NCI-H2107 (cell line): ENCODE measurements around the gene C1QL2.

ENCODE experiments used
- DNase-seq: peaks from one replicate; lab custom pipeline; 2025; lab: John Stamatoyannopoulos, UW

Gene C1QL2

GRCh38 chr2:119158563-119159347, at the start of gene C1QL2:
Gene C1QL2, minus strand, starts transcription at chr2:119158751. Its CDS starts 482 bp downstream, at chr2:119158269.
- DNase-seq: no peak

DNA sequence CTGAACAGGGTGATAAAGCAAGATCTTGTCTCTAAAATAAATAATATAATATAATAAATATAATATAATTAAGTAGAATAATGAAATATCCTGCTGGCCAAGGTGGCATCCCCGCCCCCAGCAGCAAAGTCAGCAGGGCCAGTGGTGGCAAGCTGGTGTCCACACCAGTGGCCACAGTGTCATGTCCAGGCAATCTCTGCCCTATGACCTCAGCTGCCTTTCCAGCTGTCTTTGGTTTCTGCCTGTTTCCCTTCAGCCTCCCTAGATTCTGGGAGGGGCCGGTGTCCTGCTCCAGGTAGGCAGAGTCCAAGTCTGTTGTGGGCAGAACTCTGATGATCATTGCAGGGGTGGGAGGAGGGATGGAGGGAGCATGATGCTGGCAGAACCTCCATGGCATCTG, 48.9 kb upstream of the C1QL2 start:
- DNase-seq: no peak

- DNase-seq: no peak
These were observed 47.6 kb upstream of the C1QL2 start for GRCh38 chr2:119206201-119206600.

DNA sequence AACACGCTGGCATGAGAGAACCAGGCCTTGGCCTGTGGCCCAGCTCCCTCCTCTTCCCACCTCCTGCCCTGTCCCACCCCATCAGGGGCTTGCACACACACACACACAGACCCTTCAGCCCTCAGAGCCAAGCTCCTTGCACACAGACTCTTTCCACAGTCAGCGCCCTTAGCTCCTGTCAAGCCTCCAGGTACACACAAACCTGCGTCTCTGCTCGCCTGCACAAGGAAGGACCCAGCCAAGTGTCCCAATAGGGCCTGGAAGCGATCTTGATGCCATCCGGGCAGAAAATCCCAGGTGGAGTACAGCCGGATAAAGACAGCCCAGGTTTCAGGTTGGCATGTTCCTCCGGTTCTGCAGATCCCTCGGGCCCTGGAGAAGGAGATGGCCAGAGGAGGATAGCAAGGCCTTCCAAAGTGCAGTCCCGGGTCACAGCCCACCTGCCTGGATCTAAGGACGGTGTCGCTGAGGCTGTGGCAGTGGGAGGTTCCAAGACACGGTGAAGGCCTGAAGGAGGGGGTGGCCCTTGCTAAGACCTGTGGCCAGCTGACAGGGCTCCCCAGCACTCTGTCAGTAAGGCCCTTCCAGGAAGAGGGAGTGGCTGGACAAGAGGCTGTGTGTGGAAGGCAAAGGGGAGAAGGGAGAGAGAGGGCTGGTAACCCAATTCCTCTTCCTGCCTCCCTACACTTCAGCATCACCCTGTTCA, 46.6 kb upstream of the C1QL2 start:
- DNase-seq: no peak

GRCh38 chr2:119204525-119204924, 46.0 kb upstream of the C1QL2 start:
- no peak for DNase-seq

- DNase-seq: no peak
These were observed 44.2 kb upstream of the C1QL2 start for GRCh38 chr2:119202610-119203310.

GRCh38 chr2:119201815-119202214, 43.3 kb upstream of the C1QL2 start:
- no peak for DNase-seq

GRCh38 chr2:119198240-119198840, 39.8 kb upstream of the C1QL2 start:
- DNase-seq: no peak

GRCh38 chr2:119197529-119198239, 39.1 kb upstream of the C1QL2 start:
- DNase-seq: no peak

GRCh38 chr2:119197126-119197405, 38.5 kb upstream of the C1QL2 start:
- DNase-seq: no peak

DNA sequence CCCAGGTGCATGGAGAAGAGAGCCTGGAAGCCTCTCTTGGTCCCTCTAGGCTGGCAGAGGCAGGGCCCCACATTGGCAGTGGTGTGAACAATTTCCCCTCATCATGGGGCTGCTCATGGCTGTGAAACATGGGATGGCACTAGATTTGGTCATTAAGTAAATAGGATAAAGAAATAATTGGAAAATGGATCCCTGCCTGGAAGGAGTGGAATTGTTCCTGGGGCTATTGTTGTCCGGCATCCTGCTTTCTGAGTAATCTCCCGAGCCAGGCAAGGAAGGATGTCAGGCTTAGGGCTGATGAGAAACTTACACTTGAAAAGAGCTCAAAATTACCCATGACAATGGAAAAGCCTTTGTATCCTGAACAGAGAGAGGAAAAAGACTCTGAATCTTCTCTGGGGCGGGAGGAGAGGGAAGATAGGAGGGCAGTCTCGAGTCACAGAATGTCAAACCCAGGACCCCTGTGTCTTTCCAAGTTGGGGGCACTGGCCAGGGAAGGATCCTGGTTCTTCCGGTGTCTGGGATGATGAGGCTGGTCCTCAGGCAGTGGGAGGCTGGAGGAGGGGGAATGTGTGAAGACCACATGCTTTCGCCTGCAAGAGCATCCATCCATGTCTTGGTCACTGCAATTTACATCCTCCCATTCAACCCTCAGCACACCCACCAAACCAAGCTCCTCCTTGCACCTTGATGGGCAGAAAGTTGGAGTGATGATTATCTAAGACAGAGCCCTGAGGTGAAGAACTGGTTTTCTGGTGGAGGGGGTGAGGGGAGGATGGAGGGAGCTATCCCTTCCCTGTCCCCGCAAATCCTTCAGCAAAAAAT, 38.0 kb upstream of the C1QL2 start:
- DNase-seq: no peak

DNA sequence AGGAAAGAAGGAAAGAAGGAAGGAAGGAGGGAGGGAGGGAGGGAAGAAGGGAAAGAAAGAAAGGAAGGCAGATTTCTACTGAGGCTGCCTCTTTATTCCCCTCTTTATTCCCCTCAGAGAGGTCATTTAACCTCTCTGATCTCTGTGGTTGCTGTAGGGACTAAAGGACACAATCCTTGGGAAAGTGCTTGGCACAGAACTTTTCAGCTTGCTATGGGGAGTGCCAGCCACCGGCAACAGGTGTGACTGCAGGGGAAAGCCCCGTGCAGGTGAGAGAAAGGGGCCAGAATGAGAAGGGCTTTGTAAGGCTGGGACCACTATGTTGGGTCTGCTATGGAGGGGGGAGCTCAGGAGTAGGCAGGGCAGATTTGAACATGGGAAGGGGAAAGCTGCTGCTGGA, 37.3 kb upstream of the C1QL2 start:
- no peak for DNase-seq

DNA sequence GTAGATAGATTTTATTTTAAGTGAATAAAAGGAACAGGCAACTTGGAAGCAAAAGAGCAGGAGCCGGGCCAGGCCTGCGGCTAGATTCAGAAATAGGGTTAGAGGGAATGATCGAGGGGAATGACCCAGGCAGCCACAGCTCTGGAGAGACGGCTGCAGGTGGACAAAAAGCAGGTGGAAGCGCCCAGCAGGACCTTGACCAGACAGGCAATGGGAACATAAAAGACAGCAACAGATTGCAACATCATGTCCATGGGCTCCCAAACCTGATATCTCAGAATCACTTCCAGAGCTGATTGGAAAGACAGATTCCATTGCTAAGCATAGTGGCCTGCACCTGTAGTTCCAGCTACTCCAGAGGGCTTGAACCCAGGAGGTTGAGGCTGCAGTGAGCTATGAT, 36.5 kb upstream of the C1QL2 start:
- no peak for DNase-seq

GRCh38 chr2:119192893-119193292, 34.3 kb upstream of the C1QL2 start:
- DNase-seq: no peak

GRCh38 chr2:119190321-119191111, 32.0 kb upstream of the C1QL2 start:
- DNase-seq: no peak

DNA sequence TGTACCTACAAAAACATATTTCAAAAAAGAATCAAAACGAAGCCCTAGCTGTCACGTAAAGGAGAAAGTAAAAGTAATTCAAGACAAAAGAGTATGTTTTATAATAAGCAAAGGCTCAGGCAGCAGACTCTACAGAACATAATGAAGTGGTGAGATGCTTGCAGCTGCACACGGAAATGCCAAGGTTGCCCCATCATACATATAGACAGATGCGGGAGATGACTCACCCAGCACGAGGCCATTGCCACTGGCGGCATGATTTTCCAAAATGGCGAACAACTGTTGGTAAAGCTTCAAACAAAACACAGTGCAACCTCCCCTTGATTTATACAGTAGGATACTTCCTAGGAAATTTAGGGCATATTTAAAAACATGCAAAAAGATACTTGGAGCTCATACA, 26.0 kb upstream of the C1QL2 start:
- no peak for DNase-seq

GRCh38 chr2:119181791-119182445, 23.4 kb upstream of the C1QL2 start:
- no peak for DNase-seq

GRCh38 chr2:119181391-119181790, 22.8 kb upstream of the C1QL2 start:
- no peak for DNase-seq

DNA sequence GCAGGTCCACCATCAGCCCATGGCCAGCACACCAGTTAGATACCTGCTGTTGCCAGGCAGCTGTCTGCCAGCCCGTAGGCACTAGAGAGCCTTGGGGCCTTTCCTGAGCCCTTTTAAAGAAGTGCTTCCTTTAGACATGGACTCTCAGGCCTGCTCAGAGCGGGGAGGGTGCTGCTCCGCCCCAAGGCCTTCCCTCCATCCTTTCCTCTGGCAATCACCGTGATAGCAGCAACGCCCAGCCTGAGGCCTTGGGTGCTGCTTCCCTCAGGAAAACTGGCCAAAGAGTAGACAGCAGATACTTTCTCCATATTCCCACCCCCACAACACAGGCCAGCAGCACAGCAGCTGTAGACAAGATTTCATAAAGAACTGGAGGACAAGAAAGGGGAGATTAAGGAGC, 22.3 kb upstream of the C1QL2 start:
- no peak for DNase-seq

- DNase-seq: no peak
These were observed 21.4 kb upstream of the C1QL2 start for GRCh38 chr2:119179991-119180390.
